Mucosa of stomach (tissue), 1 donor: Measurements from ENCODE around the gene ARPC4.

Source experiments
- H3K27me3 ChIP-seq: one replicate; pipeline ENCODE4 v1.7.0; 2013; ENCODE audit warnings: mild to moderate bottlenecking, low read length; ENCODE audit not compliant: control insufficient read depth, insufficient read depth
- H3K36me3 ChIP-seq: one replicate; pipeline ENCODE4 v1.7.0; 2013; ENCODE audit warnings: low read length; ENCODE audit not compliant: control insufficient read depth, insufficient read depth
- H3K4me1 ChIP-seq: one replicate; pipeline ENCODE4 v1.7.0; 2013; ENCODE audit warnings: mild to moderate bottlenecking, low read length; ENCODE audit not compliant: control insufficient read depth, insufficient read depth
- H3K4me3 ChIP-seq: one replicate; pipeline ENCODE4 v1.7.0; 2013; ENCODE audit warnings: low read length
- H3K9ac ChIP-seq: one replicate; pipeline ENCODE4 v1.7.0; 2013; ENCODE audit warnings: mild to moderate bottlenecking, low read length, moderate library complexity
- H3K9me3 ChIP-seq: one replicate; pipeline ENCODE4 v1.7.0; 2013; ENCODE audit warnings: mild to moderate bottlenecking, low read length, moderate library complexity; ENCODE audit not compliant: control insufficient read depth
- donor health status: Pancreatic carcinoma.

The ARPC4 gene

DNA sequence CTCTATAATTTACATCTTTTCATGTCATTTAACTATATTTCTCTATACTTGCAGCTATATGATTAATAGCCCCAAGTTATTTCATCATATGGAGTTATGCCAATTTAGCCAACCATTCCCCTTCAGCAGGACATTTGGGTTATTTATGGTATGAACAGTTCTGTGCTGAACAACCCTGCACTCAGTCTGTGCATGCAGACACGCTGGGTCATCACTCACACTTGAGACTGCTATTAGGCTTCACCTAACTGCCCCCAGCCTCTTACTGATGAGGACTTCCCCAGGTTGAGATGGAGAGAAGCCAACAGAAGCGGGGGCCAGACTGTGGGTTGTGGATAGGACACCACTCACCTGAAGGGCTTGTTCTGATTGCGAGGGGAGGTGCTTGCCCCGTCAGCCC lies 7.9 kb upstream of the ARPC4 start:
- no peaks in the 10 kb centered on the region for H3K27me3 ChIP-seq
- no peaks in the 10 kb centered on the region for H3K9me3 ChIP-seq

DNA sequence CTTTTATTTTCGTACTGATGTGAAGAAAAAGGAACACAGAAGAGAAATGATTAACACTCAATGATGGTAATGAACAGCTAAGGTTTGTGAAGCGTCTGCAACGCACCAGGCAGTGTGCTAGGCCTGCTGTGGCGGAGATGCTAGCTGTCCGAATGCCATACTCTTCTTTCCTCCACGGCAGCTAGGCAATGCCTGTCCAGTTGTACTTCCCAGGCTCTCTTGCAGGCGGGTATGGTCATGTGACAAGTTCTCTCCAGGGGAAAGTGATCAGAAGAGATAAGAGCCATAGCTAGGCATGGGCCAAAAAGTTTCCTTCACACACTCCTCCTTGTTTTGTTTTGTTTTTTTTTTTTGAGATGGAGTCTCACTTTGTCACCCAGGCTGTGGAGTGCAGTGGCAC lies 7.3 kb upstream of the ARPC4 start:
- no peak overlapping the region for H3K9ac ChIP-seq
- no peak overlapping the region for H3K4me3 ChIP-seq
- peaks cover 12% of the 10 kb centered on the region for H3K36me3 ChIP-seq

More for the DNA sequence above, 7.9 kb upstream of the ARPC4 start:
- Histone ChIP-seq H3K36me3 (peaks cover 12% of the 10 kb centered on the region), H3K4me1 (no peaks in the 10 kb centered on the region), H3K9ac (no peak overlapping the region), H3K4me3 (no peak overlapping the region)

GRCh38 chr3:9786209-9786739 lies 6.6 kb upstream of the ARPC4 start:
- no peaks in the 10 kb centered on the region for H3K27me3 ChIP-seq
- no peak overlapping the region for H3K4me3 ChIP-seq
- no peak overlapping the region for H3K9ac ChIP-seq
- H3K36me3 ChIP-seq, result peaks cover 12% of the 10 kb centered on the region
- H3K9me3 ChIP-seq, result no peaks in the 10 kb centered on the region
- peaks cover 3% of the 10 kb centered on the region for H3K4me1 ChIP-seq

More for the DNA sequence above, 7.3 kb upstream of the ARPC4 start:
- no peaks in the 10 kb centered on the region for H3K4me1 ChIP-seq
- no peaks in the 10 kb centered on the region for H3K27me3 ChIP-seq
- H3K9me3 ChIP-seq, result no peaks in the 10 kb centered on the region

DNA sequence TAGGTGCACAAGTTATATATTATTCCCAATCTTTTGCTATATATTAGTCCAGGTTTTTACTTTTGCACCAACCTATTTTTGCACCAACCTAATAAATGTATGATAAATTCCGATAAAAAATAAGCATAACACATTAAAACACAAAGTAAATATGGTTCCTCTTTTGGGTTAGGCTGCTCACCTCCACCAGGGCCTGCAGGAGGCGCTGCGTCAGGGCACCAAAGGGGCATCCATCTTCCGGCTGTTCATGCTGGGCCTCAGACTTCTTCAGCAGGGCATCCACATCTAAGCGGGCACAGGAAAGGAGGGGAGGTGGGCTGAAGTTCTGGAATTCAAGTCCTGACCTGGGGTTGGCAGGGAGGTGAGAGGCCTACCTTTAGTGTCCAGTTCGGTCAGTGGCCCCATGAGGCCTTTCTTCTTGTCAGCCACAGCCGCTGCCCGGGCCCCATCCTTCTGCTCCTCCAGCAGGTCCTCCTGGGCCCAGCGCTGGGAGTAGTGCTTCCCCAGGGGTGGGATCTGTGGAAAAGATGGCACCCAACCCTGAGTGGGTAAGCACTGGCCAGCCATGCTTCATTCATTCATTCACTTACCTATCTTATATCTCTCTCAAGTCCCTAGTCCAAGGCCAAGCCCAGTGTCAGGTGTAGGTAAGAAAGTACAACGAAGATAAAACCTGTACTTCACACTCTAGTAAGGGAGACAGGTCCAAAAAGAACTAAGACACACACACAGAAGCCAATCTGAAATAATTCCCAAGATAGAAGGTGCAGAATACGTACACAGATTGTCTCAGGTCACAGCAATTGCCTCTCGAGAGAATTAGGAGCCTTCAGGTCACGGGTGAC lies 5.8 kb upstream of the ARPC4 start:
- Histone ChIP-seq H3K4me3 (no peak overlapping the region), H3K4me1 (peaks cover 9% of the 10 kb centered on the region), H3K27me3 (no peaks in the 10 kb centered on the region), H3K9ac (no peak overlapping the region), H3K36me3 (peaks cover 11% of the 10 kb centered on the region), H3K9me3 (no peaks in the 10 kb centered on the region)

GRCh38 chr3:9787714-9788113 lies 5.2 kb upstream of the ARPC4 start:
- Histone ChIP-seq H3K36me3 (peaks cover 7% of the 10 kb centered on the region), H3K9me3 (no peaks in the 10 kb centered on the region), H3K4me3 (no peak overlapping the region), H3K4me1 (peaks cover 9% of the 10 kb centered on the region), H3K9ac (no peak overlapping the region), H3K27me3 (no peaks in the 10 kb centered on the region)

GRCh38 chr3:9791127-9791526 lies 1.8 kb upstream of the ARPC4 start:
- no peak overlapping the region for H3K9ac ChIP-seq
- H3K36me3 ChIP-seq, result peaks cover 7% of the 10 kb centered on the region
- no peaks in the 10 kb centered on the region for H3K27me3 ChIP-seq
- H3K9me3 ChIP-seq, result no peaks in the 10 kb centered on the region
- H3K4me1 ChIP-seq, result peaks cover 9% of the 10 kb centered on the region
- no peak overlapping the region for H3K4me3 ChIP-seq

GRCh38 chr3:9791790-9792404 lies 985 bp upstream of the ARPC4 start:
- Histone ChIP-seq H3K9me3 (no peaks in the 10 kb centered on the region), H3K36me3 (peaks cover 7% of the 10 kb centered on the region), H3K9ac (peak overlapping the region; percentile 99), H3K27me3 (no peaks in the 10 kb centered on the region), H3K4me3 (peak overlapping the region; percentile 44), H3K4me1 (peaks cover 9% of the 10 kb centered on the region)

GRCh38 chr3:9793161-9793781 lies 389 bp downstream of the ARPC4 start:
- H3K27me3 ChIP-seq, result no peaks in the 10 kb centered on the region
- H3K36me3 ChIP-seq, result peaks cover 11% of the 10 kb centered on the region
- peak overlapping the region; percentile 99 for H3K9ac ChIP-seq
- H3K9me3 ChIP-seq, result no peaks in the 10 kb centered on the region
- peak overlapping the region; percentile 44 for H3K4me3 ChIP-seq
- peaks cover 9% of the 10 kb centered on the region for H3K4me1 ChIP-seq

DNA sequence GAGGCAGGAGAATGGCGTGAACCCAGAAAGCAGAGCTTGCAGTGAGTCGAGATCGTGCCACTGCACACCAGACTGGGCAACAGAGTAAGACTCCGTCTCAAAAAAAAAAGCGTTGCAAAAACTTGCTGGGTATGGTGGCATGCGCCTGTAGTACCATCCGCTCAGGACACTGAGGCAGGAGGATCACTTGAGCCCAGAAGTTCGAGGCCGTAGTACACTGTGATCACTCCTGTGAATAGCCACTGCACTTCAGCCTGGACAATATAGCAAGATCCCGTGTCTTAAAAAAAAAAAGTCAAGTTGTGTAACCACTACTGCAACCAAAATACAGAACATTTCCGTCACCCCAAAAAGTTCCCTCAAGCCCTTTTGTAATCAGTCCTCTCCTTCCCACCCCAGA lies 1.5 kb downstream of the ARPC4 start:
- Histone ChIP-seq H3K27me3 (no peaks in the 10 kb centered on the region), H3K9me3 (no peaks in the 10 kb centered on the region), H3K4me3 (no peak overlapping the region), H3K9ac (no peak overlapping the region), H3K36me3 (peaks cover 11% of the 10 kb centered on the region), H3K4me1 (peaks cover 9% of the 10 kb centered on the region)

- no peak overlapping the region for H3K4me3 ChIP-seq
- no peak overlapping the region for H3K9ac ChIP-seq
- no peaks in the 10 kb centered on the region for H3K27me3 ChIP-seq
- peaks cover 17% of the 10 kb centered on the region for H3K36me3 ChIP-seq
- no peaks in the 10 kb centered on the region for H3K9me3 ChIP-seq
- H3K4me1 ChIP-seq, result peaks cover 9% of the 10 kb centered on the region
Observed at GRCh38 chr3:9795207-9795606, 2.3 kb downstream of the ARPC4 start.

DNA sequence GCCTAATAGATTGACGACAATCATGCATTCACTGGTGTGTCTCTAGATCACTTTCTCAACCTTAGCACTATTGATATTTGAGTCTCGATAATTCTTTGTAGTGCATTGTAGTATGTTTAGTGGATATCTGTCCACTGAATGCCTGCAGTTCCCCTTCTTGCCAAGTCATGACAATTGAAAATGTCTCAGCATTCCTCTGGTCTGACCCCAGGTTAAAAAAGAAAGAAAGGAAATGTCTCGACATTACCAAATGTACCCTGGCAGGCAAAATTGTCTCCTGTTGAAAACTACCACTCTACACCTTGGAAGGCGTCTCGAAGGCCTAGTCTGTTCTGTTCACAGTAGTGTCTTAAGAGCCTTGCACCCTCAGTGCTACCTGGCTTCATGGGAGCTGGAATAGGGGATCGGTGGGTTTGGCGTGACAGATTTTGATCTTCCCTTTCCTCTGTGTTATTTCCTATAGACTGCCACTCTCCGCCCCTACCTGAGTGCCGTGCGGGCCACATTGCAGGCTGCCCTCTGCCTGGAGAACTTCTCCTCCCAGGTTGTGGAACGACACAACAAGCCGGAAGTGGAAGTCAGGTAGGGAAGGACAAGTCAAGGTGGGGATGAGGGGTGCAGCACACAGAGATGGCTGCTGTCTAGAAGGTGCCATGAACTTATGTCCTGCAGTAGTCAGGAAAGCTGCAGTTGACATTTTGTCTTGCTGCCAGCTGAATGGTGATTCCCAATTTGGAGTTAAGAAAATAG lies 4.5 kb downstream of the ARPC4 start:
- no peak overlapping the region for H3K4me3 ChIP-seq
- H3K36me3 ChIP-seq, result peaks cover 18% of the 10 kb centered on the region
- no peaks in the 10 kb centered on the region for H3K27me3 ChIP-seq
- H3K9me3 ChIP-seq, result no peaks in the 10 kb centered on the region
- no peak overlapping the region for H3K9ac ChIP-seq
- H3K4me1 ChIP-seq, result no peaks in the 10 kb centered on the region
